ENCODE data around the gene CPLANE1. TPM values are rescaled to one million over a fixed set of nuclear protein-coding genes. Genes with fewer than 3 reads are reported as not detected.
A peak's percentile ranks its signal among the peaks of the same experiment; 100 is the strongest.

Gene CPLANE1
- total and polyA plus RNA-seq, 2 donors from 2014 or later: 3.7 to 23.3 TPM

DNA sequence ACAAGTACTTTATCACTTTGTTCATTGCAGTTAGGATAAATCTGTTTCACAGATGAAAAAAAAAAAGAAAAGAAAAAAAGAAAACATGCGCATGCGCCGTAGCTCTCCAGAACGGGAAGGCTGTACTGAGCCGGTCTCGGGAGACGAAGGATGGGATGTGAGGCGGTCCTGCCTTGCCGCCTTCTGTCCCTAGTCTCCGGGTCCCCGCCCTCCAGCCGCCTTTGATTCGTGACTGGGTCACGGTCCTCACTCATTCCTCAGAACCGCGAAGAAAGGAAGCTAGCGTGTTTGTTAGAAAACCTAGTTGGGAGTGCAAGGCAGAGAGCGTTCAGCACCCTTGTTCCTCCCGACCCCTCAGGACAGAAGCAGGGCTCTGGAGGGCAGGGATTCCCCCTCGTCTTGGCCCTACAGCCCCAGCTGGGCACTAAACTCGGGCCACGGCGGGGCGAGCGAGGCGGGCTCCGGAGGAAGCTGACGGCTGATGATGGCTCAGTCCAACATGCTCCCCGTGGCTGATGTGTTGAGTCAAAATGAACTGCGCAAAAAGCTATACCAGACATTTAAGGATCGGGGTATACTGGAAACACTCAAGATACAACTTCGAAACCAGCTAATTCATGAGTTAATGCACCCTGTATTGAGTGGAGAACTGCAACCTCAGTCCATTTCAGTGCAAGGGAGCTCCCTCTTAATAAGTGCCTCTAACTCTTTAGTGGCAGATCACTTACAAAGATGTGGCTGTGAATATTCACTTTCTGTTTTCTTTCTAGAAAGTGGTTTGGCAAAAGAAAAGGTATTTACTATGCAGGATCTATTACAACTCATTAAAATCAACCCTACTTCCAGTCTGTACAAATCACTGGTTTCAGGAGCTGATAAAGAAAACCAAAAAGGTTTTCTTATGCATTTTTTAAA is 40.0 kb downstream of the CPLANE1 start:
- no peak overlapping the region for H3K9ac ChIP-seq (ENCODE audit: low read length in 3 of 3)
- no peak overlapping the region for H3K27ac ChIP-seq (ENCODE audit: low read depth in 2 of 2, low read length in 2 of 2)
- DNase-seq (peak in 4 of 5 donors; percentile 13 to 82 (median 38)), FAIRE-seq (no peak)
- H3K4me3 ChIP-seq (ENCODE audit: low read length in 3 of 3): peak overlapping the region; percentile 9 to 31 (median 22)
- no peaks in the 10 kb centered on the region for H3K4me1 ChIP-seq (ENCODE audit: control insufficient read depth in 2 of 3, insufficient read depth in 2 of 3, low read depth in 1 of 3, low read length in 3 of 3)
- no peak for TF ChIP-seq CTCF (IDR thresholded peaks at IDR 0.05; ENCODE audit: borderline replicate concordance, extremely low read depth, insufficient read depth)
- H3K9me3 ChIP-seq (ENCODE audit: control insufficient read depth in 2 of 3, insufficient read depth in 1 of 3, low read length in 3 of 3): no peaks in the 10 kb centered on the region
- H3K36me3 ChIP-seq (ENCODE audit: control insufficient read depth in 2 of 3, insufficient read depth in 3 of 3, low read length in 3 of 3): peaks cover 0 to 13% (median 2%) of the 10 kb centered on the region in 3 donors
- intact Hi-C loops (cut with DNase I): no loop called here
- H3K27me3 ChIP-seq (ENCODE audit: control insufficient read depth, insufficient read depth, low read length): no peaks in the 10 kb centered on the region

DNA sequence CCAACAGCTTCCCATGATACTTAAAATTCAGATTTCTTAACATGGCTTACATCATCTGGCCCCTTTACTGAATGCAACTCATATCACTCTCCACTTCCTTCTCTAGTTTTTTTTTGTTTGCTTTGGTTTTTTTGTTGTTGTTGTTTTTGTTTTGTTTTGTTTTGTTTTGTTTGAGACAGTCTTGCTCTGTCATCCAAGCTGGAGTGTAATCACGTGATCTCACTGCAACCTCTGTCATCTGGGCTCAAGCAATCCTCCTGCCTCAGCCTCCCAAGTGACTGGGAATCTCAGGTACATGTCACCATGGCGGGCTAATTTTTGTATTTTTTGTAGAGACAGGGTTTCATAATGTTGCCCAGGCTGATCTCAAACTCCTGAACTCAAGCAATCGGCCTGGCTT is 41.4 kb downstream of the CPLANE1 start:
- H3K9ac ChIP-seq (ENCODE audit: low read length in 3 of 3): no peak overlapping the region
- DNase-seq (no peak), FAIRE-seq (no peak)
- no peaks in the 10 kb centered on the region for H3K4me1 ChIP-seq (ENCODE audit: control insufficient read depth in 2 of 3, insufficient read depth in 2 of 3, low read depth in 1 of 3, low read length in 3 of 3)
- H3K4me3 ChIP-seq (ENCODE audit: low read length in 3 of 3): no peak overlapping the region
- H3K9me3 ChIP-seq (ENCODE audit: control insufficient read depth in 2 of 3, insufficient read depth in 1 of 3, low read length in 3 of 3): no peaks in the 10 kb centered on the region
- intact Hi-C loops (cut with DNase I): no loop called here
- peaks cover 0 to 13% (median 0%) of the 10 kb centered on the region in 3 donors for H3K36me3 ChIP-seq (ENCODE audit: control insufficient read depth in 2 of 3, insufficient read depth in 3 of 3, low read length in 3 of 3)
- no peak overlapping the region for H3K27ac ChIP-seq (ENCODE audit: low read depth in 2 of 2, low read length in 2 of 2)
- no peaks in the 10 kb centered on the region for H3K27me3 ChIP-seq (ENCODE audit: control insufficient read depth, insufficient read depth, low read length)
- TF ChIP-seq CTCF (IDR thresholded peaks at IDR 0.05; ENCODE audit: borderline replicate concordance, extremely low read depth, insufficient read depth): no peak

GRCh38 chr5:37206736-37207135 is 42.4 kb downstream of the CPLANE1 start:
- H3K27ac ChIP-seq (ENCODE audit: low read depth in 2 of 2, low read length in 2 of 2): no peak overlapping the region
- no peak for TF ChIP-seq CTCF (IDR thresholded peaks at IDR 0.05; ENCODE audit: borderline replicate concordance, extremely low read depth, insufficient read depth)
- H3K4me3 ChIP-seq (ENCODE audit: low read length in 3 of 3): no peak overlapping the region
- no peak overlapping the region for H3K9ac ChIP-seq (ENCODE audit: low read length in 3 of 3)
- FAIRE-seq (no peak), DNase-seq (no peak)
- no peaks in the 10 kb centered on the region for H3K9me3 ChIP-seq (ENCODE audit: control insufficient read depth in 2 of 3, insufficient read depth in 1 of 3, low read length in 3 of 3)
- no peaks in the 10 kb centered on the region for H3K27me3 ChIP-seq (ENCODE audit: control insufficient read depth, insufficient read depth, low read length)
- intact Hi-C loops (cut with DNase I): no loop called here
- no peaks in the 10 kb centered on the region for H3K4me1 ChIP-seq (ENCODE audit: control insufficient read depth in 2 of 3, insufficient read depth in 2 of 3, low read depth in 1 of 3, low read length in 3 of 3)
- peaks cover 0 to 13% (median 0%) of the 10 kb centered on the region in 3 donors for H3K36me3 ChIP-seq (ENCODE audit: control insufficient read depth in 2 of 3, insufficient read depth in 3 of 3, low read length in 3 of 3)

All from kidney (tissue), 14 donors.